Stimulated activated CD8-positive, alpha-beta memory T cell treated with anti-CD3 and anti-CD28 coated beads, Interleukin-7, amount 100 ng/mL, for 24 hours (primary cell): Measurements from ENCODE around the gene TRIP13.
"Not testable (repeated sequence)": the region's sequence is repeated elsewhere in the genome, so short reads cannot be mapped to it uniquely, and the experiment has no call there.

Experiments
- DNase-seq: peaks from one replicate; pipeline ENCODE4 v3.0.0-alpha.2; 2020; ENCODE audit warnings: low read depth

The TRIP13 gene

GRCh38 chr5:875931-876330 is 16.8 kb upstream of the TRIP13 start:
- no peak for DNase-seq

- no peak for DNase-seq
These were observed 16.0 kb upstream of the TRIP13 start for GRCh38 chr5:876398-877365.

- DNase-seq = no peak
These were observed 14.6 kb upstream of the TRIP13 start for GRCh38 chr5:878125-878524.

GRCh38 chr5:878677-879076 is 14.0 kb upstream of the TRIP13 start:
- not testable (repeated sequence) for DNase-seq

- no peak for DNase-seq
These were observed 11.7 kb upstream of the TRIP13 start for GRCh38 chr5:880816-881550.

- no peak for DNase-seq
These were observed 11.1 kb upstream of the TRIP13 start for GRCh38 chr5:881551-881935.

GRCh38 chr5:882253-883183 is 10.2 kb upstream of the TRIP13 start:
- no peak for DNase-seq

GRCh38 chr5:883475-884181 is 9.1 kb upstream of the TRIP13 start:
- DNase-seq = no peak

GRCh38 chr5:884345-885126 is 8.1 kb upstream of the TRIP13 start:
- no peak for DNase-seq

GRCh38 chr5:885127-885442 is 7.6 kb upstream of the TRIP13 start:
- DNase-seq = no peak

- DNase-seq = no peak
These were observed 7.2 kb upstream of the TRIP13 start for GRCh38 chr5:885529-885928.

- DNase-seq = no peak
These were observed 6.6 kb upstream of the TRIP13 start for GRCh38 chr5:886036-886435.

GRCh38 chr5:886716-887325 is 5.9 kb upstream of the TRIP13 start:
- DNase-seq = no peak

GRCh38 chr5:887947-888637 is 4.6 kb upstream of the TRIP13 start:
- DNase-seq = no peak

GRCh38 chr5:888638-889035 is 4.0 kb upstream of the TRIP13 start:
- no peak for DNase-seq

- DNase-seq = no peak
These were observed 3.5 kb upstream of the TRIP13 start for GRCh38 chr5:889075-889710.

GRCh38 chr5:891117-891836 is 1.4 kb upstream of the TRIP13 start:
- DNase-seq = no peak

GRCh38 chr5:891837-892393 is 769 bp upstream of the TRIP13 start:
- no peak for DNase-seq
